H1 (cell line): ENCODE measurements around the gene P4HA1. TPM values are rescaled to one million over a fixed set of nuclear protein-coding genes. Genes with fewer than 3 reads are reported as not detected.
"Not testable (repeated sequence)": the region's sequence is repeated elsewhere in the genome, so short reads cannot be mapped to it uniquely, and the experiment has no call there.

Source experiments
- CTCF ChIA-PET: fragments of 300-600 bp; sonication (Branson Sonifier 250); formaldehyde crosslinking; loops from one replicate; lab custom pipeline; 2021; ENCODE audit not compliant: partially characterized antibody; lab: Charles Lee
- POLR2A ChIA-PET: fragments of 300-600 bp; sonication (Branson Sonifier 250); formaldehyde crosslinking; loops from one replicate; lab custom pipeline; 2021; ENCODE audit warnings: inconsistent platforms; ENCODE audit not compliant: partially characterized antibody; lab: Charles Lee
- DNase-seq, 2 experiments: peaks; one replicate each; pipeline versions ENCODE4 v3.0.0 to v3.0.0-alpha.2; 2010 to 2022; ENCODE audit warnings: low spot score in 2 of 2, low read depth in 1 of 2, mixed read lengths in 1 of 2
- FAIRE-seq: peaks from 2 replicates; lab custom pipeline; 2011; peaks lifted over from hg19 to GRCh38; lab: Jason Lieb, UNC
- H2AFZ ChIP-seq: 2 replicates; pipeline ENCODE4 v1.8.1; 2012; ENCODE audit warnings: low read length, inconsistent platforms
- H2AK5ac ChIP-seq: 2 replicates; pipeline ENCODE4 v1.6.1; 2013; ENCODE audit warnings: low read depth, low read length
- H2BK120ac ChIP-seq: replicated peaks from 2 replicates; pipeline ENCODE3; 2013; ENCODE audit warnings: low read depth, low read length, inconsistent platforms
- H2BK12ac ChIP-seq: 2 replicates; pipeline ENCODE4 v1.6.1; 2013; ENCODE audit warnings: low read depth, low read length
- H2BK15ac ChIP-seq: 2 replicates; pipeline ENCODE4 v1.6.1; 2013; ENCODE audit warnings: low read length
- H2BK20ac ChIP-seq: 2 replicates; pipeline ENCODE4 v1.6.1; 2013; ENCODE audit warnings: low read length
- H2BK5ac ChIP-seq: 2 replicates; pipeline ENCODE4 v1.6.1; 2013; ENCODE audit warnings: low read depth, low read length
- H3K14ac ChIP-seq: 2 replicates; pipeline ENCODE4 v1.6.1; 2013; ENCODE audit warnings: inconsistent platforms; ENCODE audit not compliant: insufficient read length
- H3K18ac ChIP-seq: 2 replicates; pipeline ENCODE4 v1.6.1; 2013; ENCODE audit warnings: low read length; ENCODE audit errors: extremely low read depth
- H3K23ac ChIP-seq: 2 replicates; pipeline ENCODE4 v1.6.1; 2013; ENCODE audit warnings: inconsistent platforms; ENCODE audit not compliant: insufficient read length
- H3K23me2 ChIP-seq: 2 replicates; pipeline ENCODE4 v1.6.1; 2013; ENCODE audit warnings: low read depth, low read length
- H3K27ac ChIP-seq: 2 replicates; pipeline ENCODE4 v1.6.1; 2011; ENCODE audit warnings: low read depth, low read length, inconsistent platforms
- H3K27me3 ChIP-seq, 4 experiments: replicated peaks in 1 of 4; 1 replicate in 1 of 4; 2 replicates in 3 of 4; pipeline versions ENCODE4 v1.6.1 to v1.8.1; 2011 to 2013; ENCODE audit warnings: low read length in 3 of 4, mild to moderate bottlenecking in 3 of 4, inconsistent platforms in 2 of 4, mixed read lengths in 2 of 4, moderate library complexity in 1 of 4; ENCODE audit not compliant: control insufficient read depth in 3 of 4, insufficient read depth in 3 of 4; ENCODE audit errors: extremely low read depth in 1 of 4
- H3K36me3 ChIP-seq, 4 experiments: 2 replicates each; pipeline versions ENCODE4 v1.6.1 to v1.8.1; 2011 to 2013; ENCODE audit warnings: mild to moderate bottlenecking in 4 of 4, low read length in 3 of 4, moderate library complexity in 2 of 4, control low read depth in 1 of 4, inconsistent platforms in 1 of 4; ENCODE audit not compliant: insufficient read depth in 4 of 4, control insufficient read depth in 2 of 4
- H3K4ac ChIP-seq: replicated peaks from 2 replicates; pipeline ENCODE3; 2013; ENCODE audit warnings: low read length, low read depth, mixed read lengths, inconsistent platforms; ENCODE audit not compliant: insufficient read length
- H3K4me1 ChIP-seq, 4 experiments: replicated peaks in 1 of 4; 1 replicate in 1 of 4; 2 replicates in 3 of 4; pipeline versions ENCODE4 v1.6.1 to v1.8.1; 2011 to 2013; ENCODE audit warnings: low read length in 3 of 4, inconsistent platforms in 2 of 4, mixed read lengths in 1 of 4; ENCODE audit not compliant: insufficient read depth in 4 of 4, control insufficient read depth in 3 of 4
- H3K4me2 ChIP-seq, 2 experiments: 2 replicates each; pipeline versions ENCODE4 v1.6.1 to v1.8.1; 2011 to 2013; ENCODE audit warnings: low read depth in 2 of 2, low read length in 2 of 2, control low read depth in 1 of 2, inconsistent platforms in 1 of 2, mild to moderate bottlenecking in 1 of 2; ENCODE audit not compliant: insufficient read depth in 1 of 2
- H3K4me3 ChIP-seq, 4 experiments: fragments of 200-600, 300-600 bp in 1 of 4; sonication (generic), shearing (Covaris generic), sonication (Bioruptor Twin) in 1 of 4; 2 replicates each; pipeline versions ENCODE4 v1.5.1 to v1.8.1; 2011 to 2016; ENCODE audit warnings: low read length in 4 of 4, low read depth in 3 of 4, control low read depth in 2 of 4, inconsistent platforms in 2 of 4, mild to moderate bottlenecking in 2 of 4, mixed read lengths in 1 of 4, moderate library complexity in 1 of 4; ENCODE audit not compliant: insufficient read depth in 2 of 4; ENCODE audit errors: extremely low read depth in 1 of 4
- H3K56ac ChIP-seq: replicated peaks from 2 replicates; pipeline ENCODE3; 2013; ENCODE audit warnings: low read depth, mild to moderate bottlenecking, mixed read lengths, low read length, inconsistent platforms; ENCODE audit not compliant: insufficient read length
- H3K79me1 ChIP-seq: 2 replicates; pipeline ENCODE4 v1.6.1; 2013; ENCODE audit warnings: low read depth, low read length, control low read depth
- H3K79me2 ChIP-seq, 2 experiments: 2 replicates each; pipeline versions ENCODE4 v1.6.1 to v1.8.1; 2012 to 2013; ENCODE audit warnings: low read length in 2 of 2, mild to moderate bottlenecking in 2 of 2, inconsistent platforms in 1 of 2; ENCODE audit not compliant: insufficient read depth in 2 of 2, control insufficient read depth in 1 of 2
- H3K9ac ChIP-seq, 4 experiments: replicated peaks in 1 of 4; 1 replicate in 1 of 4; 2 replicates in 3 of 4; pipeline versions ENCODE4 v1.6.1 to v1.8.1; 2011 to 2013; ENCODE audit warnings: low read depth in 3 of 4, low read length in 3 of 4, control low read depth in 2 of 4, mild to moderate bottlenecking in 2 of 4, moderate library complexity in 2 of 4, inconsistent platforms in 1 of 4; ENCODE audit errors: extremely low read depth in 1 of 4
- H3K9me3 ChIP-seq, 2 experiments: 2 replicates each; pipeline versions ENCODE4 v1.6.1 to v1.8.1; 2012 to 2013; ENCODE audit warnings: mild to moderate bottlenecking in 2 of 2, moderate library complexity in 2 of 2, control low read depth in 1 of 2, inconsistent platforms in 1 of 2, low read depth in 1 of 2, low read length in 1 of 2, mixed read lengths in 1 of 2; ENCODE audit not compliant: insufficient read depth in 2 of 2
- H4K20me1 ChIP-seq, 2 experiments: replicated peaks in 1 of 2; 2 replicates each; pipeline versions ENCODE3 to v1.8.1; 2011 to 2013; ENCODE audit warnings: inconsistent platforms in 2 of 2, low read length in 2 of 2, mild to moderate bottlenecking in 1 of 2; ENCODE audit not compliant: insufficient read depth in 2 of 2, control insufficient read depth in 1 of 2
- H4K5ac ChIP-seq: 2 replicates; pipeline ENCODE4 v1.6.1; 2013; ENCODE audit warnings: low read length, low read depth, mixed read lengths, inconsistent platforms; ENCODE audit not compliant: insufficient read length
- H4K8ac ChIP-seq: 2 replicates; pipeline ENCODE4 v1.8.0; 2013; ENCODE audit warnings: mild to moderate bottlenecking, moderate library complexity, low read length, inconsistent platforms; ENCODE audit not compliant: insufficient read depth; ENCODE audit errors: extremely low read depth
- H4K91ac ChIP-seq: replicated peaks from 2 replicates; pipeline ENCODE3; 2013; ENCODE audit warnings: low read length, mixed read lengths, inconsistent platforms; ENCODE audit not compliant: insufficient read length
- EP300 ChIP-seq, 2 experiments: IDR thresholded peaks; 1 replicate in 1 of 2; 2 replicates in 1 of 2; pipeline ENCODE4 v1.6.1; 2011 to 2012; ENCODE audit warnings: low read depth in 2 of 2, low read length in 2 of 2, mild to moderate bottlenecking in 2 of 2, borderline replicate concordance in 1 of 2, inconsistent platforms in 1 of 2, moderate library complexity in 1 of 2
- GABPA ChIP-seq: IDR thresholded peaks from 2 replicates; pipeline ENCODE4 v1.6.1; 2011; ENCODE audit warnings: mild to moderate bottlenecking, low read length, moderate library complexity, borderline replicate concordance; ENCODE audit not compliant: insufficient read depth
- SP4 ChIP-seq: IDR thresholded peaks from 2 replicates; pipeline ENCODE4 v1.6.1; 2012; ENCODE audit warnings: low read length, inconsistent platforms
- WGBS, 2 experiments: shearing (Covaris generic) in 1 of 2; methylation state at CpG; one replicate each; pipeline versions ENCODE4 v1.1.6 to v1.1.7; 2013 to 2015; ENCODE audit warnings: low lambda C conversion rate in 2 of 2, mixed read lengths in 2 of 2, inconsistent platforms in 1 of 2, low coverage in 1 of 2, missing lambda C conversion rate in 1 of 2; ENCODE audit not compliant: insufficient replicate concordance in 2 of 2, insufficient coverage in 1 of 2, insufficient read length in 1 of 2; ENCODE audit errors: extremely low coverage in 1 of 2, missing lambda C conversion rate in 1 of 2; 5-methylcytosine and 5-hydroxymethylcytosine counted together
- polyA plus RNA-seq, 7 experiments: library from polyadenylated mRNA; depleted of rRNA in 3 of 7; stranded (reverse) in 5 of 7; unstranded in 2 of 7; fragments of >200 nt in 5 of 7; fragments of 200-250 nt in 2 of 7; gene quantifications; 1 replicate in 5 of 7; 2 replicates in 1 of 7; 4 replicates in 1 of 7; pipeline versions ENCODE4 v1.2.1 to v1.2.3, GENCODE V29; 2011 to 2013; ENCODE audit warnings: missing spikeins in 2 of 7, mixed read lengths in 2 of 7
- total RNA-seq: library from RNA; stranded (reverse); fragmentation: NEBNext Ultra II Directional; extraction: Animal tissue kit (Norgen Biotek cat#: 25700); gene quantifications from 2 replicates; pipeline ENCODE4 v1.2.1, GENCODE V29; 2021

The P4HA1 gene
- total and polyA plus RNA-seq, 2 of the 8 experiments (the other 6 are each of a cell fraction or from before 2014, with no cell fraction given): 12.0 to 25.7 TPM

- Histone ChIP-seq H3K4me1 (no peaks in the 10 kb centered on the region), H3K4me2 (no peak overlapping the region)
- CTCF ChIA-PET: interaction anchor here (1.1 kb wide), 1 partner anchor 149 kb away, joined by 3 read pairs; no protein-coding TSS in a partner anchor
Observed at GRCh38 chr10:73032536-73032935, 64.1 kb downstream of the P4HA1 start.

GRCh38 chr10:73026623-73027022, 70.0 kb downstream of the P4HA1 start:
- H4K20me1 ChIP-seq, POLR2A ChIA-PET, H3K23ac ChIP-seq, H2BK120ac ChIP-seq, H3K27ac ChIP-seq, CTCF ChIA-PET, H3K56ac ChIP-seq, H3K79me2 ChIP-seq, H3K4me2 ChIP-seq, H4K8ac ChIP-seq, H3K36me3 ChIP-seq, H3K27me3 ChIP-seq, H3K79me1 ChIP-seq, H3K4me1 ChIP-seq, H3K9ac ChIP-seq, H3K23me2 ChIP-seq, H4K5ac ChIP-seq, H2BK12ac ChIP-seq, H2AFZ ChIP-seq, FAIRE-seq, H2BK20ac ChIP-seq, H4K91ac ChIP-seq, H3K14ac ChIP-seq, H2AK5ac ChIP-seq, H2BK5ac ChIP-seq, DNase-seq, H3K18ac ChIP-seq, H2BK15ac ChIP-seq, H3K9me3 ChIP-seq, H3K4me3 ChIP-seq, H3K4ac ChIP-seq: not testable (repeated sequence)
- WGBS, 2 experiments: 82% methylated on average over 1 of the region's 1 CpG; no CpG with 5 or more reads in 1 of the 2 experiments

More at GRCh38 chr10:73032536-73032935, 64.1 kb downstream of the P4HA1 start:
- no peak overlapping the region for H3K4ac ChIP-seq
- no peak overlapping the region for H2AK5ac ChIP-seq
- H4K20me1 ChIP-seq: no peaks in the 10 kb centered on the region
- H3K18ac ChIP-seq: no peak overlapping the region
- peaks cover 0 to 7% (median 2%) of the 10 kb centered on the region in 4 experiments; a peak in 3 of 8 replicates for H3K36me3 ChIP-seq
- no peak overlapping the region for H2BK120ac ChIP-seq
- DNase-seq (no peak), FAIRE-seq (no peak)
- POLR2A ChIA-PET: interaction anchor here (1.2 to 1.8 kb wide), 2 partner anchors 10 to 63 kb away, joined by 5 read pairs; no protein-coding TSS in a partner anchor
- no peak overlapping the region for H4K8ac ChIP-seq
- H2BK12ac ChIP-seq: no peak overlapping the region
- H2BK5ac ChIP-seq: no peak overlapping the region
- H3K79me2 ChIP-seq: no peaks in the 10 kb centered on the region
- H3K9me3 ChIP-seq: no peaks in the 10 kb centered on the region
- H3K9ac ChIP-seq: no peak overlapping the region
- H3K56ac ChIP-seq: no peak overlapping the region
- no peak overlapping the region for H2BK15ac ChIP-seq
- H3K23me2 ChIP-seq: no peaks in the 10 kb centered on the region
- no peaks in the 10 kb centered on the region for H3K27me3 ChIP-seq
- H3K79me1 ChIP-seq: no peaks in the 10 kb centered on the region
- no peak overlapping the region for H4K5ac ChIP-seq
- WGBS, 2 experiments: 89% methylated on average over 6 of the region's 6 CpGs; no CpG with 5 or more reads in 1 of the 2 experiments
- no peak for TF ChIP-seq SP4
- no peak for TF ChIP-seq GABPA
- no peak for TF ChIP-seq EP300 (IDR thresholded peaks at IDR 0.05; ENCODE audit: borderline replicate concordance in 1 of 2, low read depth in 2 of 2, low read length in 2 of 2)
- no peak overlapping the region for H3K27ac ChIP-seq
- H2AFZ ChIP-seq: no peak overlapping the region
- no peak overlapping the region for H2BK20ac ChIP-seq
- no peak overlapping the region for H3K14ac ChIP-seq
- H3K23ac ChIP-seq: no peak overlapping the region
- H4K91ac ChIP-seq: no peak overlapping the region
- H3K4me3 ChIP-seq: no peak overlapping the region
